ENCODE measurements around the gene HBB.

Gene HBB

DNA sequence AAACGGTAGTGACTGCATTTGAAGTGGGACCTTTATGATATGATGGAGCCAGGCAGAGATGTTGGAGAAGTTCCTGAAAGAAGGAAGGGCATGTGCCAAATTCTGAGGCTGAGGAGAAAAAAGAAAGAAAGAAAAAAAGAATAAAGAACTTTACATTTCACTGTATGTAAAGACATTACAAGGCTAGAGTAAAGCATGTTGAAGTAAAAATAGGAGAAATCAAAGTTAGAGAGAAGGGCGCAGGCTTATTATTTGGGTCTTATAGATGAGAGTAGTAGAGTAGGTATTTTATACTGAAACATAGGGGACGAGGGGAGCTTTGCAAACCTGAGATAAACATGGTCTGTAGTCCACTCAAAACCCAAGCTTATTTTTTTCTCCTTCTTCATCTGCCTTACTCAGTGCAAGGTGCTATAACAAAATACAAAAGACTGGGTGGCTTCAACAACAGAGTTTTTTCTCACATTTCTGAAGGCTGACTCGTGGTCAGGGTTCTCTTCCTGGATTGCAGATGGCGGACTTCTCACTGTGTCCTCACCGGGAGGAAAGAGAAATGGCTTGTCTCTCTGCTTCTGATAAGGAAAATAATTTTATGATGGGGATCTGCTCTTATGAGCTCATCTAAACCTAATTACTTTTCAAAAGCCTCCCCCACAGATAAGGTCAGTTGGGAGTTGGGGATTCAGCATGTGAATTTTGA, 20.1 kb upstream of the HBB start:
- H3K23ac ChIP-seq (ENCODE audit: low read length in 2 of 2) = no peak overlapping the region
- DNase-seq = no peak
- H2AK5ac ChIP-seq (ENCODE audit: low read length, severe bottlenecking) = no peak overlapping the region
- no peak overlapping the region for H2BK12ac ChIP-seq (ENCODE audit: low read length in 2 of 2)
- H2BK120ac ChIP-seq (ENCODE audit: low read depth, low read length) = no peak overlapping the region
- H3K4me3 ChIP-seq (ENCODE audit: insufficient read depth in 1 of 2, low read depth in 1 of 2, low read length in 2 of 2) = no peak overlapping the region
- no peak overlapping the region for H3K4ac ChIP-seq (ENCODE audit: low read depth in 1 of 2, low read length in 2 of 2)
- H3K18ac ChIP-seq (ENCODE audit: low read depth in 1 of 2, low read length in 2 of 2) = no peak overlapping the region
- 72% methylated on average over 4 of the region's 6 CpGs for WGBS
- no peaks in the 10 kb centered on the region for H3K4me1 ChIP-seq (ENCODE audit: control insufficient read depth, insufficient read depth, low read depth, low read length)
- H2BK15ac ChIP-seq (ENCODE audit: low read depth, poor library complexity, severe bottlenecking) = no peak overlapping the region
- no peaks in the 10 kb centered on the region for H3K9me3 ChIP-seq (ENCODE audit: control insufficient read depth, low read length)
- no peak overlapping the region for H4K91ac ChIP-seq (ENCODE audit: low read length)
- no peak overlapping the region for H4K8ac ChIP-seq (ENCODE audit: low read length)
- no peak overlapping the region for H3K9ac ChIP-seq (ENCODE audit: low read length)
- H3K36me3 ChIP-seq (ENCODE audit: control insufficient read depth in 1 of 2, insufficient read depth in 2 of 2, low read depth in 1 of 2, low read length in 2 of 2) = no peaks in the 10 kb centered on the region
- no peak overlapping the region for H3K14ac ChIP-seq (ENCODE audit: low read length in 2 of 2)
- no peak overlapping the region for H3K27ac ChIP-seq (ENCODE audit: low read length, poor library complexity, severe bottlenecking)
- no peak overlapping the region for H2BK5ac ChIP-seq (ENCODE audit: low read depth, low read length, poor library complexity, severe bottlenecking)
- H2AFZ ChIP-seq (ENCODE audit: low read depth, low read length) = no peak overlapping the region
- H3K4me2 ChIP-seq (ENCODE audit: low read length, poor library complexity, severe bottlenecking) = no peak overlapping the region
- H3K27me3 ChIP-seq (ENCODE audit: control insufficient read depth in 1 of 2, insufficient read depth in 1 of 2, low read length in 2 of 2) = no peaks in the 10 kb centered on the region
- H3K79me1 ChIP-seq (replicated peaks; ENCODE audit: low read length, poor library complexity, severe bottlenecking) = no peaks in the 10 kb centered on the region

DNA sequence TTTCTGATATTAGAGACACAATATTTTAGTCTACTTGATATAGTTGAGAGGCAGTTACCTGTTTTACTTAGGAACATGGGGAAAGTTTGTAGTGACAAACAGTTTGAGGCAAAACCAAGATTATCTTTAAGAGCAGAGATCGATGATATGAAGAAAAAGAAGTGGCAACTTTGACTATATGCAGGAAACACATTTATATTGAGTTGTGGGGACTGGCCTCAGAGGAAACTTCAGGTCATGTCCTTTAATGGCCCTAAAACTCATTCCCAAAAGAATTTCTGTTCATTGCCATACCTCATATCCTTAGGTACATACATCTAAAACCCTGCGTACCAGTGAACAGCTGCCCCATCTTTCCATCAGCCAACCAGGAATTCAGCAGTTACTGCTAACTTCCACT, 18.3 kb upstream of the HBB start:
- H2BK5ac ChIP-seq (ENCODE audit: low read depth, low read length, poor library complexity, severe bottlenecking) = no peak overlapping the region
- H2AK5ac ChIP-seq (ENCODE audit: low read length, severe bottlenecking) = no peak overlapping the region
- WGBS = 91% methylated on average over 2 of the region's 2 CpGs
- no peaks in the 10 kb centered on the region for H3K9me3 ChIP-seq (ENCODE audit: control insufficient read depth, low read length)
- H3K36me3 ChIP-seq (ENCODE audit: control insufficient read depth in 1 of 2, insufficient read depth in 2 of 2, low read depth in 1 of 2, low read length in 2 of 2) = no peaks in the 10 kb centered on the region
- no peaks in the 10 kb centered on the region for H3K79me1 ChIP-seq (replicated peaks; ENCODE audit: low read length, poor library complexity, severe bottlenecking)
- no peak overlapping the region for H2AFZ ChIP-seq (ENCODE audit: low read depth, low read length)
- H3K14ac ChIP-seq (ENCODE audit: low read length in 2 of 2) = no peak overlapping the region
- no peak overlapping the region for H2BK12ac ChIP-seq (ENCODE audit: low read length in 2 of 2)
- no peak overlapping the region for H3K27ac ChIP-seq (ENCODE audit: low read length, poor library complexity, severe bottlenecking)
- no peaks in the 10 kb centered on the region for H3K27me3 ChIP-seq (ENCODE audit: control insufficient read depth in 1 of 2, insufficient read depth in 1 of 2, low read length in 2 of 2)
- H2BK120ac ChIP-seq (ENCODE audit: low read depth, low read length) = no peak overlapping the region
- no peak overlapping the region for H3K23ac ChIP-seq (ENCODE audit: low read length in 2 of 2)
- no peak overlapping the region for H3K4me2 ChIP-seq (ENCODE audit: low read length, poor library complexity, severe bottlenecking)
- no peak overlapping the region for H4K8ac ChIP-seq (ENCODE audit: low read length)
- H3K9ac ChIP-seq (ENCODE audit: low read length) = no peak overlapping the region
- H4K91ac ChIP-seq (ENCODE audit: low read length) = no peak overlapping the region
- H3K4me1 ChIP-seq (ENCODE audit: control insufficient read depth, insufficient read depth, low read depth, low read length) = no peaks in the 10 kb centered on the region
- DNase-seq = no peak
- no peak overlapping the region for H3K4ac ChIP-seq (ENCODE audit: low read depth in 1 of 2, low read length in 2 of 2)
- H2BK15ac ChIP-seq (ENCODE audit: low read depth, poor library complexity, severe bottlenecking) = no peak overlapping the region
- no peak overlapping the region for H3K4me3 ChIP-seq (ENCODE audit: insufficient read depth in 1 of 2, low read depth in 1 of 2, low read length in 2 of 2)
- no peak overlapping the region for H3K18ac ChIP-seq (ENCODE audit: low read depth in 1 of 2, low read length in 2 of 2)

DNA sequence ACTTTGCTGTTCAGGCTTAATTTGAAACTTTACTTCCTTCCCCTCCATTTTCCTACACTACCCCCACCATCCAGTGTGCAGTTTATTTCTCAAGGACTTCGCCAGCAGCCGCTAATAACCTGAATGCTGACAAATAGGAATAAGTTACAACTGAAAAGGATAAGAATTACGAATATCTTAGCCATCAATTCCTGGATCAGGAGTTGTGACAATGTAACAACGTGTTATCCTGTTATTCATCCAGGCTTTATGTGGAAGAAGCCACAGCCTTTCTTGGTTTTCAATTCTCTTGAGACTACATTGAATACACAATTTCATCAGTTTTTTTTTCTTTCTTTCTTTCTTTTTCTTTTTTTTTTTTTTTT, 16.9 kb upstream of the HBB start:
- H3K23ac ChIP-seq (ENCODE audit: low read length in 2 of 2) = no peak overlapping the region
- no peak overlapping the region for H3K27ac ChIP-seq (ENCODE audit: low read length, poor library complexity, severe bottlenecking)
- no peak overlapping the region for H4K91ac ChIP-seq (ENCODE audit: low read length)
- no peak overlapping the region for H4K8ac ChIP-seq (ENCODE audit: low read length)
- H3K79me1 ChIP-seq (replicated peaks; ENCODE audit: low read length, poor library complexity, severe bottlenecking) = no peaks in the 10 kb centered on the region
- no peak overlapping the region for H2AK5ac ChIP-seq (ENCODE audit: low read length, severe bottlenecking)
- no peak overlapping the region for H2BK12ac ChIP-seq (ENCODE audit: low read length in 2 of 2)
- H3K9me3 ChIP-seq (ENCODE audit: control insufficient read depth, low read length) = no peaks in the 10 kb centered on the region
- H2BK5ac ChIP-seq (ENCODE audit: low read depth, low read length, poor library complexity, severe bottlenecking) = no peak overlapping the region
- no peaks in the 10 kb centered on the region for H3K4me1 ChIP-seq (ENCODE audit: control insufficient read depth, insufficient read depth, low read depth, low read length)
- no peak overlapping the region for H2AFZ ChIP-seq (ENCODE audit: low read depth, low read length)
- no peak overlapping the region for H3K4me2 ChIP-seq (ENCODE audit: low read length, poor library complexity, severe bottlenecking)
- H3K27me3 ChIP-seq (ENCODE audit: control insufficient read depth in 1 of 2, insufficient read depth in 1 of 2, low read length in 2 of 2) = no peaks in the 10 kb centered on the region
- no peak for DNase-seq
- H3K18ac ChIP-seq (ENCODE audit: low read depth in 1 of 2, low read length in 2 of 2) = no peak overlapping the region
- no peak overlapping the region for H2BK120ac ChIP-seq (ENCODE audit: low read depth, low read length)
- H3K36me3 ChIP-seq (ENCODE audit: control insufficient read depth in 1 of 2, insufficient read depth in 2 of 2, low read depth in 1 of 2, low read length in 2 of 2) = no peaks in the 10 kb centered on the region
- H3K4ac ChIP-seq (ENCODE audit: low read depth in 1 of 2, low read length in 2 of 2) = no peak overlapping the region
- no peak overlapping the region for H3K4me3 ChIP-seq (ENCODE audit: insufficient read depth in 1 of 2, low read depth in 1 of 2, low read length in 2 of 2)
- no peak overlapping the region for H3K9ac ChIP-seq (ENCODE audit: low read length)
- WGBS = 95% methylated on average over 4 of the region's 4 CpGs
- H2BK15ac ChIP-seq (ENCODE audit: low read depth, poor library complexity, severe bottlenecking) = no peak overlapping the region
- no peak overlapping the region for H3K14ac ChIP-seq (ENCODE audit: low read length in 2 of 2)

DNA sequence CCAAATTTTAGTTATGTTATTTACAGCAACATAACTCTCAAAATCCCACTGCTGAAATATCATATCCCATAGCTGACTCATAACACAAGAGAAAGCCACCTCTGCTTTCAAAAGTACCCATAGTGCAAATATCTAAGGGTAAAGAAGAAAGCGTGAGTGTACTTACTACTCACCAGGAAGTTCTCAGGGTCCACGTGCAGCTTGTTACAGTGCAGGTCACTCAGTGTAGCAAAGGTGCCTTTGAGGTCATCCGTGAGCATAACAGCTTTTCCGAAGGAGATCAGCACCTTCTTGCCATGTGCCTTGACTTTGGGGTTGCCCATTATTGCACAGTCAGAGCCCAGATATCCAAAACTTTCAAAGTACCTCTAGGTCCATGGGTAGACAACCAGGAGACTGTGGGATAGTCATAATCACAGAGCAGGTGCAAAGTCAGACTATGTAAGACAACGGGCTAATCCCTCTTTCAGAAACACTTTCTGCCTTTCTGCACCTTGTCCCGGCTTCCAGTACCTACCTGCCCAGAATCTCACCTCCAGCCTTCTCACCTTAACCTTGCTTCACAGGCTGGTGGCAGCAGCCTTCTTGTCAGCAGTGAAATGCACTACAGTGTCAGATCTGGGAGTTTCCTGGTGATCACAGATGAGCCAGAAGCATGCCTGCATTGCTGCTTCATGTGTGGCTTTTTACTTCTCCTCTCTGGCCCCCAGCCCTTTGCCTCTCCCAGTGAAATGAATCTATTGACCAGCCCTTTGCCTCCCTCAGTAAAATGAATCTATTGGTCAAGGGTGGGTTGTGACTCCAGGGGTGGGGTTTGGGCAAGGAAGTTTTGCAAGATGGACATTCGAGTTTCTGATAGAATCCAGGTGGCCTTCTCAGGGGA, 16.3 kb upstream of the HBB start:
- Histone ChIP-seq H3K9ac (ENCODE audit: low read length) (no peak overlapping the region), H3K79me1 (replicated peaks; ENCODE audit: low read length, poor library complexity, severe bottlenecking) (no peaks in the 10 kb centered on the region), H3K9me3 (ENCODE audit: control insufficient read depth, low read length) (no peaks in the 10 kb centered on the region), H3K4ac (ENCODE audit: low read depth in 1 of 2, low read length in 2 of 2) (no peak overlapping the region), H2BK5ac (ENCODE audit: low read depth, low read length, poor library complexity, severe bottlenecking) (no peak overlapping the region), H3K4me3 (ENCODE audit: insufficient read depth in 1 of 2, low read depth in 1 of 2, low read length in 2 of 2) (no peak overlapping the region), H2AK5ac (ENCODE audit: low read length, severe bottlenecking) (no peak overlapping the region), H3K18ac (ENCODE audit: low read depth in 1 of 2, low read length in 2 of 2) (no peak overlapping the region), H4K91ac (ENCODE audit: low read length) (no peak overlapping the region), H2BK12ac (ENCODE audit: low read length in 2 of 2) (no peak overlapping the region), H3K14ac (ENCODE audit: low read length in 2 of 2) (no peak overlapping the region), H3K27me3 (ENCODE audit: control insufficient read depth in 1 of 2, insufficient read depth in 1 of 2, low read length in 2 of 2) (no peaks in the 10 kb centered on the region), H2BK120ac (ENCODE audit: low read depth, low read length) (no peak overlapping the region), H2BK15ac (ENCODE audit: low read depth, poor library complexity, severe bottlenecking) (no peak overlapping the region), H3K27ac (ENCODE audit: low read length, poor library complexity, severe bottlenecking) (no peak overlapping the region), H2AFZ (ENCODE audit: low read depth, low read length) (no peak overlapping the region), H4K8ac (ENCODE audit: low read length) (no peak overlapping the region), H3K23ac (ENCODE audit: low read length in 2 of 2) (no peak overlapping the region), H3K4me1 (ENCODE audit: control insufficient read depth, insufficient read depth, low read depth, low read length) (no peaks in the 10 kb centered on the region), H3K4me2 (ENCODE audit: low read length, poor library complexity, severe bottlenecking) (no peak overlapping the region), H3K36me3 (ENCODE audit: control insufficient read depth in 1 of 2, insufficient read depth in 2 of 2, low read depth in 1 of 2, low read length in 2 of 2) (no peaks in the 10 kb centered on the region)
- WGBS = 92% methylated on average over 6 of the region's 7 CpGs
- DNase-seq = no peak

Data from mesenchymal stem cell (in vitro differentiated cells and primary cell).